GM12891 (cell line): Measurements from ENCODE around the gene TF.

ENCODE experiments used
- DNase-seq: peaks from one replicate; pipeline ENCODE4 v3.0.0; 2011; ENCODE audit warnings: low spot score; ENCODE audit not compliant: insufficient read length
- FAIRE-seq: peaks from 2 replicates; lab custom pipeline; 2011; peaks lifted over from hg19 to GRCh38; lab: Jason Lieb, UNC
- PAX5 ChIP-seq: IDR thresholded peaks from 2 replicates; pipeline ENCODE4 v1.6.1; 2011; ENCODE audit warnings: low read length, moderate library complexity, mild to moderate bottlenecking; ENCODE audit not compliant: insufficient read depth, severe bottlenecking
- POLR2A ChIP-seq: IDR thresholded peaks from 2 replicates; pipeline ENCODE4 v1.6.1; 2011; ENCODE audit warnings: low read depth, low read length, control low read depth
- POLR2AphosphoS5 ChIP-seq: IDR thresholded peaks from 2 replicates; pipeline ENCODE4 v1.6.1; 2011; ENCODE audit warnings: low read depth, low read length, control low read depth
- POU2F2 ChIP-seq: IDR thresholded peaks from 2 replicates; pipeline ENCODE4 v1.6.1; 2011; ENCODE audit warnings: low read depth, mild to moderate bottlenecking, control low read depth, low read length, moderate library complexity
- SPI1 ChIP-seq: IDR thresholded peaks from 2 replicates; pipeline ENCODE4 v1.6.1; 2011; ENCODE audit warnings: low read depth, low read length, control low read depth
- TAF1 ChIP-seq: IDR thresholded peaks from 2 replicates; pipeline ENCODE4 v1.6.1; 2011; ENCODE audit warnings: low read depth, low read length, control low read depth

The TF gene

DNA sequence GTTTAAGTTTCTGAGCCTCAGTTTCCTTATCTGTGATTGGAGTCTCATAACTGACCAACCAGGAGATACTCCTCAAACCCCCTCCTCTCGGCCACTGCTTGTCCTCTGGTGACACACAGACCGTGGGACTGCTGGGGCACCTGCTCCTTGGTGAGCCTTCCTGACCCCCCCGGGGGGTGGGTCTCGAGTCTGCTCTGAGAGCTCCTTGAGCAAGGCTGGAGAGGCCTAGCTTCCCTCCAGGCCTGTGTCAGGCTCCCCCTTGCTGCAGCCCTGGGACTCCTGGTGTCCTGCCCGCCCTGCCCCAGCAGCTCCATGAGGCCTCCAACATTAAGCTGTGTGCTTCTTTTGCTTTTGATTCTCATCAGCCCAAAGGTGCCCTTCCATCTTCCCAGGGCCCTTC is 87.1 kb downstream of the TF start:
- FAIRE-seq (no peak), DNase-seq (no peak)
- TF ChIP-seq SPI1: no peak
- no peak for TF ChIP-seq POU2F2

GRCh38 chr3:133833880-133834620 is 87.9 kb downstream of the TF start:
- DNase-seq (no peak), FAIRE-seq (no peak)
- TF ChIP-seq POLR2AphosphoS5: no peak

DNA sequence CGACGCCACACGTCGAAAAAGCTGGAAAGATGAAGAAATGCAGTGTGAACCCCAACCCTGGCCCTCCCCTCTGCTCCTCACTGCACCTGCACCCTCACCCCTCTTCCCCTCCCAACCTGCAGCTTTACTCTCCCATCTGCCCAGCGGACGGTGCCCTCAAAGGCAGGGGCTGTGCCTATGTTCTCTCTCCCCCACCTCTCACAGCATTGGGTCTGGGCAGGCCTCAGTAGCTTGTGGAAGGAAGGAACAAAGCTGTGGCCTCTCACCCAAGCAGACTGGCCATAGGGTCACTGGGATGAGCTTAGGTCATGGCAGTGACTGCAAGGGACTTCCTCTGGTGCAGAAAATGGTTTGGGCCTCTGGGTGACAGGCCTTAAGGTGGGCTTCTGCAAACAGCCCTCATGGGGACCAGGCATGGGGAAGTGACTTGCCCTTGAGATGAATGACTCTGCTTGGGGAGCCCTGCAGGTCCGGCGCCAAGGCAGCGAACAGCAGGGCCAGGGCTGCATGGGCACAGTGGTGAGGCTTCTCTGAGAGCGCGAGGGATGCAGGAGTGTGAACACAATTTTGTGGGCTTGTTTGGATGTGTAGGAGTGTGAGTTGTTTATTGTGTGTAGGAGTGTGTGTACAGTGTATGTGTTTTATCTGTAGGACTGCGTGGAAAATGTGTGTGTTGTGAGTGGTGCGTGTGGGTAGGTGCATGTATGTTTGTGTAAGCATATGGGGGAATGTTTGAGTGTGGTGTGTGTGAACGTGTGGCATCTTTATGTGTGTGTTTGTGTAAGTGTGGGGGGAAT is 88.6 kb downstream of the TF start:
- no peak for DNase-seq
- FAIRE-seq: peak; percentile 41
- TF ChIP-seq POU2F2 (no peak), SPI1 (no peak), TAF1 (no peak), POLR2A (no peak), POLR2AphosphoS5 (no peak), PAX5 (no peak)

DNA sequence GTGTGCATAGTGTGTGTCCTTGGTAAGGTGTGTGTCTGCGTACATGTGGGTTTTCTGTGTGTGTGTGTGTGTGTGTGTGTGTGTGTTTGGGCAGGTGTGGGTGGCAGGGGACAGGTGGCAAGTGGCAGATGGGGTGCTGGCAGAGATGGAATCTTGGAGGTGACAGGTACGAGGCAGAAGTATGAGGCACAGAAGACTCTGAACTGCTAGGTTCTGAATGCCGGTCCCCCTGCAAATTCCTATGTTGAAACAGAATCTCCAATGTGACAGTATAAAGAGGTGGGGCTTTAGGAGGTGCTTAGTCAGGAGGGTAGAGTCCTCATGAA is 89.2 kb downstream of the TF start:
- DNase-seq: no peak
- TF ChIP-seq POU2F2 (no peak), POLR2A (no peak), POLR2AphosphoS5 (no peak), PAX5 (no peak), SPI1 (no peak), TAF1 (no peak)
- FAIRE-seq: no peak

- no peak for TF ChIP-seq PAX5
- TF ChIP-seq SPI1: no peak
- TF ChIP-seq POLR2AphosphoS5: no peak
- TF ChIP-seq POU2F2: no peak
- TF ChIP-seq TAF1: no peak
- TF ChIP-seq POLR2A: no peak
- DNase-seq (no peak), FAIRE-seq (no peak)
Observed at GRCh38 chr3:133835961-133836360, 89.8 kb downstream of the TF start.

DNA sequence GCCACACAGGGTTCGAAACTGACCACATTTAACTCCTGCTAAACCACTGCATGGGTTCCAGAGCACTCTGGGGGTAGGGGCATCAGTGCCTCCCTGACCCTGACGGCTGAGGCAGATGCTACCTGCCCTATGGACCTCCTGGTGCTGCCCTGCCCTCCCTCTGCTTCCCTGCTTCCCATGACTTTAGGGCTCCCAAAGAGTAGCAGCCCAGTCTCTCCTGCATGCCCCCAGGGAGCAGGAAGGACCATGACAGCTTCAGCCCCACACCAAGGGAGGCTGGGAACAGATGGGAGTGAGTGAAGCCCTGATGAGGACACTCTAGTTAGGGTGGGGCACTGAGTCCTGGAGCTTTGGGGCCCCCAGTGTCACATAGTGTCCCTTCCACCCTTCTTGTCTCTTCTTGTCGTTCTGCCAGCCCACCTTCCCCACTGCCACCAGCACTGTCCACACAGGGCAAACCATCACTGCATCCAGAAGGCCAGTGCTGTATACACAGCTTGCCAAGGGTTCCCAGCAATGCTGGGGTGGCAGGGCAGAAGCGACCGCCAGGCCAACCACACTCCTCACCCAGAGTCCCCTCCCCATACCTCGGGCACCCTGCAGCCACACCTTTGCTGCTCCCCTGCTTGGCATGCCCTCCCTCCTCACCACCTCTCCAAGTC is 90.4 kb downstream of the TF start:
- FAIRE-seq: no peak
- DNase-seq: no peak
- TF ChIP-seq SPI1: no peak
- TF ChIP-seq POLR2A: no peak
- TF ChIP-seq POLR2AphosphoS5: no peak
- TF ChIP-seq PAX5: no peak
- TF ChIP-seq TAF1: no peak
- no peak for TF ChIP-seq POU2F2

DNA sequence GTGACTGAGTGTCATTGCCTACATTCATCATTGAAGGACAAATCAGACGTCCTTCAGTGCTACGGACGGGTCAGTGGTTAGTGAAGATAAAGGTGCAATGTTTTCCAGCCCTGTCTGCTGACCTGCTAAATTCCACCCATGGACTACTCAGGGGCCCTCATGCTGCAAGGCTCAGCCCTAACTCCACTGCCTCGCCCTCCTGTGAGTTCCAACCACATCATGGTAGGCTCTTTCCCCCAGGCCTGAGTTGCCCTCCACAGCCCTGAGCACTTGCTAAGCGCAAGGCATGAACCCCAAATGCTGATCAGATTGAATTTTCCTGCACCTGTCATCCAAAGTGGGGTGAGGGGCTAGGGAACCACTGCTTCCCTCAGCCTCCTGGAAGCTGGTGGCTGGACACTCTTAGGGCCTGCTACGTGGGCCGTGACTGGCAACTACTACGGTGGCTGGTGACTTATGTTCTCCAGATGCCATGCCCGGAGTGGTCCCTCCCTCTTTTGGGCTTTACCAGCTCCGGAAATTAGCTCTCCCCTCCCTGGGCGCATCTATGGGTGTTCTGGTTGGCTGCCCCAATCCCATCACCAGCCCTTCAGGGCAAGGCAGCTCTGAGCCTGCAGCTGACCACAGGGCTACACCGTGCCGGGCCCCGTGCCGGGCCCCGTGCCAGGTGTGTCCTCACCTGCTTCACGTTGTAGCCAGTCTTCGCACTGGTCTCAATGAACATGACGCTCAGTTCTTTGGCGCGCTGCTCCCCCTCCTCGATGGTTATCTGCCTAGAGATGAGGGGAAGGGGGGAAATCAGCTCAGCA is 91.5 kb downstream of the TF start:
- FAIRE-seq: no peak
- DNase-seq: no peak
- TF ChIP-seq PAX5 (no peak), SPI1 (no peak), POLR2AphosphoS5 (no peak), POU2F2 (no peak), POLR2A (no peak), TAF1 (no peak)

- no peak for FAIRE-seq
- TF ChIP-seq SPI1: no peak
- DNase-seq: no peak
Observed at GRCh38 chr3:133838296-133838789, 92.2 kb downstream of the TF start.

DNA sequence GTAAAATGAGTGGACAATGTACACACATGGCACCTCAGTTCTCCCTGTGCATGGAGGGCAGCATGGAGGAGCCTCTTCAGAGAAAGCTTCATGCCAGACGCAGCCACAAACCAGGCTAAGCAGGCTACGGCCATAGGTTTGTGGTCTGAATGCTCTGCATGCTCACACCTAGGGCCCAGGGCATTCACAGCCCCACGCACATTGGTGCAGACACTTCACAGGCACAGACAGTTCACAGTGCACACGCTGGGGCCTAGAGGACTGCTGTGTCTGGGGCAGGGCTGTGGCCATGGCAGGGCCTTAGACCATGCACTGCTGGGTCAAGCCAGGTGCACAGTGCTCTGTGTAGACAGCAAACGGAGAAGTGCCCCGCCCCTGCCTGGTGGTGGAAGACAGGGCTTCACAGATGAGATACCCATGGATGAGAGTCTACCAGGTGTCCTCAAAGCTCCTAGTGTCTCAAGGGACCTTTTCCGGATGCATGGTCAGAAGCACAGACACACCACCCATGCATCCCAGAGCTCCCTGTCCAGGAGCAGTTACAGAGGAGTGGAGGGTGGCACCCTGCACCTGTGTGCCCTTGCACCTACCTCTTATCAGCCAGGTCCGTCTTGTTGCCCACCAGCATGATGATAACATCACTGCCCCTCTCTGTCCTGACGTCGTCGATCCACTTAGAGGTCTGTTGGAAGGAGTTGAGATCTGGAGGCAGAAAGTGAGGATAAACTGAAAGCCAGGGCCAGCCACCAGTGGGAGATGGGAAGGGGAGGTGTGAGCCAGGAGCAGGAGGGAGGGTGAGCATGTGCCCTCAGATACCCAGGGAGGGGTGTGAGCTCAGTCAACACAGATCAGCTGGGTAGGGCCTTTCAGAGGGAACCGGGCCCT is 93.0 kb downstream of the TF start:
- FAIRE-seq: no peak
- DNase-seq: no peak
- TF ChIP-seq SPI1: no peak
- no peak for TF ChIP-seq POLR2A
- no peak for TF ChIP-seq POLR2AphosphoS5
- no peak for TF ChIP-seq TAF1
